HepG2 (cell line): ENCODE measurements around the gene ZNF593OS. TPM values are rescaled to one million over a fixed set of nuclear protein-coding genes. Genes with fewer than 3 reads are reported as not detected.

Experiments
- ATAC-seq: fragments of 200-7000 bp; cut with Tn5 transposase; 3 replicates; pipeline ENCODE4 v1.9.1; 2020; ENCODE audit warnings: mild to moderate bottlenecking, moderate library complexity
- BruUV-seq: library from RNA; stranded (reverse); fragments of 400-500 nt; replicated peaks from 2 replicates; lab custom pipeline; 2021; lab: Mats Ljungman, UMichigan
- CTCF ChIA-PET: fragments of 300-600 bp; formaldehyde crosslinking; extraction: SDS; loops from one replicate; lab custom pipeline; 2021; ENCODE audit warnings: low total read pairs, inconsistent platforms, low intra/inter-chr PET ratio; lab: Yijun Ruan, JAX
- POLR2A ChIA-PET: fragments of 350-600 bp; sonication (Branson Sonifier 250); formaldehyde crosslinking; loops from one replicate; lab custom pipeline; 2020; ENCODE audit warnings: antibody characterized with exemption, inconsistent platforms; lab: Yijun Ruan, JAX
- DNase-seq: peaks from one replicate; pipeline ENCODE4 v3.0.0-alpha.2; 2015; ENCODE audit warnings: low spot score
- FAIRE-seq: peaks from 3 replicates; lab custom pipeline; 2011; peaks lifted over from hg19 to GRCh38; lab: Jason Lieb, UNC
- H2AFZ ChIP-seq: one replicate; pipeline ENCODE4 v1.6.1; 2011; ENCODE audit warnings: low read length, inconsistent platforms
- H3K27ac ChIP-seq: fragments of 300-600 bp; 3 replicates; pipeline ENCODE4 v1.8.0; 2011; ENCODE audit warnings: mixed run types, mild to moderate bottlenecking, mixed read lengths, low read length, inconsistent platforms; ENCODE audit not compliant: insufficient read depth; ENCODE audit errors: extremely low read length
- H3K27me3 ChIP-seq, 2 experiments: fragments of 200-600 bp in 1 of 2; 2 replicates in 1 of 2; 3 replicates in 1 of 2; pipeline versions ENCODE4 v1.6.0 to v1.8.0; 2011; ENCODE audit warnings: low read length in 2 of 2, mild to moderate bottlenecking in 2 of 2, moderate library complexity in 2 of 2, inconsistent platforms in 1 of 2; ENCODE audit not compliant: insufficient read depth in 2 of 2, control insufficient read depth in 1 of 2
- H3K36me3 ChIP-seq, 2 experiments: fragments of 200-600 bp in 1 of 2; replicated peaks in 1 of 2; 2 replicates in 1 of 2; 3 replicates in 1 of 2; pipeline versions ENCODE4 v1.5.1 to v1.8.0; 2011; ENCODE audit warnings: low read length in 2 of 2, inconsistent platforms in 1 of 2; ENCODE audit not compliant: insufficient read depth in 2 of 2, control insufficient read depth in 1 of 2
- H3K4me1 ChIP-seq: 2 replicates; pipeline ENCODE4 v1.5.1; 2012; ENCODE audit warnings: low read length, inconsistent platforms; ENCODE audit not compliant: insufficient read depth
- H3K4me2 ChIP-seq: 2 replicates; pipeline ENCODE4 v1.6.0; 2011; ENCODE audit warnings: low read depth, low read length, inconsistent platforms
- H3K4me3 ChIP-seq, 3 experiments: fragments of 200-600 bp in 1 of 3; sonication (generic), shearing (Covaris generic) in 1 of 3; replicated peaks in 1 of 3; 2 replicates each; pipeline ENCODE4 v1.5.1; 2011 to 2016; ENCODE audit warnings: low read length in 3 of 3, inconsistent platforms in 2 of 3, low read depth in 2 of 3, mild to moderate bottlenecking in 2 of 3, control low read depth in 1 of 3, mixed read lengths in 1 of 3; ENCODE audit not compliant: insufficient read depth in 1 of 3
- H3K79me2 ChIP-seq: one replicate; pipeline ENCODE4 v1.6.1; 2011; ENCODE audit warnings: low read length, inconsistent platforms; ENCODE audit not compliant: insufficient read depth
- H3K9ac ChIP-seq: 2 replicates; pipeline ENCODE4 v1.6.0; 2011; ENCODE audit warnings: mild to moderate bottlenecking, low read depth, low read length, inconsistent platforms; ENCODE audit not compliant: insufficient read depth
- H3K9me3 ChIP-seq: 2 replicates; pipeline ENCODE4 v1.5.1; 2012; ENCODE audit warnings: mild to moderate bottlenecking, low read length
- H4K20me1 ChIP-seq: 2 replicates; pipeline ENCODE4 v1.6.0; 2011; ENCODE audit warnings: inconsistent platforms, mild to moderate bottlenecking, low read length, moderate library complexity; ENCODE audit not compliant: insufficient read depth
- POLR2AphosphoS5 ChIP-seq: IDR thresholded peaks from 2 replicates; pipeline ENCODE4 v1.6.1; 2012; ENCODE audit warnings: low read depth, low read length
- ZNF20 ChIP-seq: sonication (generic); formaldehyde crosslinking; IDR thresholded peaks from 2 replicates; pipeline ENCODE4 v1.4.0; 2020; ENCODE audit warnings: mild to moderate bottlenecking, moderate library complexity, missing genetic modification reagents
- WGBS: methylation state at CpG from one replicate; pipeline ENCODE4 v1.1.6; 2017; ENCODE audit warnings: low lambda C conversion rate; 5-methylcytosine and 5-hydroxymethylcytosine counted together
- in situ Hi-C: cut with HindIII; loops from 2 replicates; pipeline ENCODE4 v1.10.0; 2017; ENCODE audit warnings: low pct_unique_long_range_greater_than_20kb; ENCODE audit not compliant: extremely low pct_ligation_motif_present
- intact Hi-C: fragments of 100-400 bp; cut with micrococcal nuclease; formaldehyde crosslinking; loops from one replicate; pipeline ENCODE4 v1.10.0; 2022; ENCODE audit not compliant: unreplicated experiment
- polyA plus RNA-seq, 8 experiments: library from polyadenylated mRNA; depleted of rRNA in 3 of 8; stranded (reverse) in 7 of 8; unstranded in 1 of 8; fragments of >200 nt; fragmentation: Illumina TruSeq in 4 of 8; extraction: Trizol in 4 of 8; gene quantifications; 2 replicates each; pipeline versions ENCODE4 v1.2.1 to v1.2.3, GENCODE V29; 2011 to 2016; ENCODE audit warnings: low read depth in 4 of 8, missing spikeins in 1 of 8, mixed read lengths in 1 of 8; ENCODE audit not compliant: insufficient read depth in 1 of 8
- total RNA-seq, 5 experiments: library from RNA; depleted of rRNA; stranded (reverse); fragments of >200 nt; fragmentation: Illumina TruSeq; extraction: Trizol; gene quantifications; 2 replicates each; pipeline ENCODE4 v1.2.3, GENCODE V29; 2016; ENCODE audit warnings: low read depth in 1 of 5
- TF ChIP-seq, protein P1 (sequence below): sonication (generic); formaldehyde crosslinking; IDR thresholded peaks from 2 replicates; pipeline ENCODE4 v1.5.0; 2020; ENCODE audit warnings: missing genetic modification reagents
- TF ChIP-seq, protein P2 (sequence below): sonication (generic); formaldehyde crosslinking; IDR thresholded peaks from 2 replicates; pipeline ENCODE4 v1.8.1; 2023; ENCODE audit warnings: mild to moderate bottlenecking, missing genetic modification reagents

Gene ZNF593OS
- total and polyA plus RNA-seq, 2 of the 13 experiments (the other 11 are each of a cell fraction or from before 2014, with no cell fraction given), result not detected

DNA sequence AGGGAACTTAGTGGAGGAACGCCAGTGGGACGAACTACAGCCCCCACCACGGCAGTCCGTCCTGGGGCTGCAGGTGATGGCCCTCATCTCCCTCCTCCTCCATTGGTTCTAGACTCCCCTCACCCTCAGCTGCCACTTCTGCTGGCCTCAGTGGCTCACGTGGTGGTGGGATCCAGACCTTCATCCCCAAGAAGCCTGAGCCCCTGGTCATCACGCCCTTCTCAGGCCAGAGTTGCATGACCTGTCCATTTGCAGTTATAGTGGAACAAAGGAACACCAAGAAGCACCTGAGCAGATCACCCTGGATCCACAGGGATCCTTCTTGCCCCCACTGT, 25.7 kb downstream of the ZNF593OS start:
- in situ Hi-C loops, result no loop called here
- ATAC-seq, result no peak

More for the DNA sequence above, 25.7 kb downstream of the ZNF593OS start:
- ChIA-PET POLR2A (no interaction called here), CTCF (interaction anchor here (2.1 to 4.3 kb wide), 2 partner anchors 41 to 109 kb away, joined by 11 to 66 read pairs; no protein-coding TSS in a partner anchor)
- FAIRE-seq, result no peak
- Histone ChIP-seq H3K9me3 (no peaks in the 10 kb centered on the region), H3K27ac (no peak overlapping the region), H3K4me2 (no peak overlapping the region), H3K27me3 (peaks cover 0 to 11% of the 10 kb centered on the region in 2 experiments; a peak in 4 of 5 replicates), H3K4me3 (no peak overlapping the region), H3K4me1 (peaks cover 13% of the 10 kb centered on the region; the same call in 1 of the 2 replicates), H2AFZ (no peak overlapping the region), H4K20me1 (no peaks in the 10 kb centered on the region)
- BruUV-seq, result no TSS peak
- DNase-seq, result no peak
- WGBS, result 0% methylated on average over 6 of the region's 6 CpGs
- no peak for TF ChIP-seq ZNF20
- TF ChIP-seq, protein P1, sequence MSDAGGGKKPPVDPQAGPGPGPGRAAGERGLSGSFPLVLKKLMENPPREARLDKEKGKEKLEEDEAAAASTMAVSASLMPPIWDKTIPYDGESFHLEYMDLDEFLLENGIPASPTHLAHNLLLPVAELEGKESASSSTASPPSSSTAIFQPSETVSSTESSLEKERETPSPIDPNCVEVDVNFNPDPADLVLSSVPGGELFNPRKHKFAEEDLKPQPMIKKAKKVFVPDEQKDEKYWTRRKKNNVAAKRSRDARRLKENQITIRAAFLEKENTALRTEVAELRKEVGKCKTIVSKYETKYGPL (CRISPR knock-in tag), result no peak
- TF ChIP-seq, protein P2, sequence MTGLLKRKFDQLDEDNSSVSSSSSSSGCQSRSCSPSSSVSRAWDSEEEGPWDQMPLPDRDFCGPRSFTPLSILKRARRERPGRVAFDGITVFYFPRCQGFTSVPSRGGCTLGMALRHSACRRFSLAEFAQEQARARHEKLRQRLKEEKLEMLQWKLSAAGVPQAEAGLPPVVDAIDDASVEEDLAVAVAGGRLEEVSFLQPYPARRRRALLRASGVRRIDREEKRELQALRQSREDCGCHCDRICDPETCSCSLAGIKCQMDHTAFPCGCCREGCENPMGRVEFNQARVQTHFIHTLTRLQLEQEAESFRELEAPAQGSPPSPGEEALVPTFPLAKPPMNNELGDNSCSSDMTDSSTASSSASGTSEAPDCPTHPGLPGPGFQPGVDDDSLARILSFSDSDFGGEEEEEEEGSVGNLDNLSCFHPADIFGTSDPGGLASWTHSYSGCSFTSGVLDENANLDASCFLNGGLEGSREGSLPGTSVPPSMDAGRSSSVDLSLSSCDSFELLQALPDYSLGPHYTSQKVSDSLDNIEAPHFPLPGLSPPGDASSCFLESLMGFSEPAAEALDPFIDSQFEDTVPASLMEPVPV (CRISPR knock-in tag), result no peak
- no peak for TF ChIP-seq POLR2AphosphoS5
- TF ChIP-seq, all 625 proteins: peak for 0
- Histone ChIP-seq H3K9ac (no peak overlapping the region), H3K36me3 (no peaks in the 10 kb centered on the region), H3K79me2 (no peaks in the 10 kb centered on the region)
- intact Hi-C loops, result loop anchor here (1.0 kb wide), 2 partner anchors 41 to 111 kb away; no protein-coding TSS in a partner anchor
